Measurements from ENCODE around the gene PLEKHG7. TPM values are rescaled to one million over a fixed set of nuclear protein-coding genes. Genes with fewer than 3 reads are reported as not detected.
"Not testable (repeated sequence)": the region's sequence is repeated elsewhere in the genome, so short reads cannot be mapped to it uniquely, and the experiment has no call there.

The PLEKHG7 gene
- total and polyA plus RNA-seq, 2 of the 8 experiments (the other 6 are each of a cell fraction or from before 2014, with no cell fraction given) = not detected

DNA sequence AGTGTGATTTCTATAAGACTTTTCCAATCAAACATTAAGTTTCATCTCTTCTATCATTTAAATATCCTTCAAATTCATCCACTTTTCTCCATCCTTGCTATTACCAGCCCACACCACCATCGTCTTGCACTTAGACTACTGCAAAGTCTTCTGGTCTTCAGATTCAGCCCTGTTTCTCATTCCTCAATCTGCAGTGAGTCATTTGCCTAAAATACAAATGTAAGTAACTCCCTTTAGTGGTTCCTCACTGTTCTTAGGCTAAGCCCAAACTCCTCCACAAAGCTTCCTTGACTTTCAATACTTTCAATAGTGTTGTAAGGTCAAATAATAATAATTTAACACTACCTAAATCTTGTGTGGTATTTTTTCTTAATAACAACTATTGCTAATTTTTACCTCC is 83.3 kb downstream of the PLEKHG7 start:
- no peaks in the 10 kb centered on the region for H3K23me2 ChIP-seq (ENCODE audit: low read depth, low read length)
- no peak overlapping the region for H3K27ac ChIP-seq (ENCODE audit: low read depth, low read length)
- H4K8ac ChIP-seq (ENCODE audit: extremely low read depth, insufficient read depth, low read length) = no peak overlapping the region
- no peak overlapping the region for H4K5ac ChIP-seq (ENCODE audit: insufficient read length, low read depth, low read length)
- no peak overlapping the region for H3K18ac ChIP-seq (ENCODE audit: extremely low read depth, low read length)
- no peaks in the 10 kb centered on the region for H3K79me1 ChIP-seq (ENCODE audit: low read depth, low read length)
- H2BK20ac ChIP-seq (ENCODE audit: low read length) = no peak overlapping the region
- H3K23ac ChIP-seq (ENCODE audit: insufficient read length) = no peak overlapping the region
- H2BK5ac ChIP-seq (ENCODE audit: low read depth, low read length) = no peak overlapping the region
- no peaks in the 10 kb centered on the region for H3K27me3 ChIP-seq (replicated peaks in 1 of 4; ENCODE audit: control insufficient read depth in 3 of 4, extremely low read depth in 1 of 4, insufficient read depth in 3 of 4, low read length in 3 of 4)
- H3K56ac ChIP-seq (replicated peaks; ENCODE audit: insufficient read length, low read depth, low read length) = no peak overlapping the region
- H3K9me3 ChIP-seq (ENCODE audit: insufficient read depth in 2 of 2, low read depth in 1 of 2, low read length in 1 of 2) = no peaks in the 10 kb centered on the region
- no peaks in the 10 kb centered on the region for H3K79me2 ChIP-seq (ENCODE audit: control insufficient read depth in 1 of 2, insufficient read depth in 2 of 2, low read length in 2 of 2)
- H2AK5ac ChIP-seq (ENCODE audit: low read depth, low read length) = no peak overlapping the region
- no peaks in the 10 kb centered on the region for H3K4me1 ChIP-seq (replicated peaks in 1 of 4; ENCODE audit: control insufficient read depth in 3 of 4, insufficient read depth in 4 of 4, low read length in 3 of 4)
- no peak overlapping the region for H3K9ac ChIP-seq (replicated peaks in 1 of 4; ENCODE audit: extremely low read depth in 1 of 4, low read depth in 3 of 4, low read length in 3 of 4)
- H2BK15ac ChIP-seq (ENCODE audit: low read length) = no peak overlapping the region
- POLR2A ChIA-PET (ENCODE audit: partially characterized antibody) = no interaction called here
- DNase-seq (ENCODE audit: low read depth in 1 of 2, low spot score in 2 of 2) (no peak), FAIRE-seq (no peak)
- H3K14ac ChIP-seq (ENCODE audit: insufficient read length) = no peak overlapping the region
- H2BK120ac ChIP-seq (replicated peaks; ENCODE audit: low read depth, low read length) = no peak overlapping the region
- H3K36me3 ChIP-seq (ENCODE audit: control insufficient read depth in 2 of 4, insufficient read depth in 4 of 4, low read length in 3 of 4) = no peaks in the 10 kb centered on the region; a peak in 1 of 8 replicates
- H4K20me1 ChIP-seq (replicated peaks in 1 of 2; ENCODE audit: control insufficient read depth in 1 of 2, insufficient read depth in 2 of 2, low read length in 2 of 2) = no peaks in the 10 kb centered on the region
- CTCF ChIA-PET (ENCODE audit: partially characterized antibody) = interaction anchor here (0.6 to 2.0 kb wide), 16 partner anchors 9 to 612 kb away, joined by 3 to 13 read pairs (median 4); partner anchors contain the start of gene EEA1
- WGBS, 2 experiments (ENCODE audit: extremely low coverage in 1 of 2, insufficient coverage in 1 of 2, insufficient read length in 1 of 2, insufficient replicate concordance in 2 of 2, low coverage in 1 of 2, low lambda C conversion rate in 2 of 2, missing lambda C conversion rate in 1 of 2) = 93% methylated on average over 1 of the region's 1 CpG; no CpG with 5 or more reads in 1 of the 2 experiments
- TF ChIP-seq TAF1 (IDR thresholded peaks at IDR 0.05; ENCODE audit: low read depth, low read length) (no peak), JUND (IDR thresholded peaks at IDR 0.05; ENCODE audit: low read length) (no peak), BACH1 (IDR thresholded peaks at IDR 0.05; ENCODE audit: low read length) (no peak)
- no peak overlapping the region for H2AFZ ChIP-seq (ENCODE audit: low read length)
- H3K4ac ChIP-seq (replicated peaks; ENCODE audit: insufficient read length, low read depth, low read length) = no peak overlapping the region
- H2BK12ac ChIP-seq (ENCODE audit: low read depth, low read length) = no peak overlapping the region
- H4K91ac ChIP-seq (replicated peaks; ENCODE audit: insufficient read length, low read length) = no peak overlapping the region
- H3K4me2 ChIP-seq (ENCODE audit: insufficient read depth in 1 of 2, low read depth in 2 of 2, low read length in 2 of 2) = no peak overlapping the region
- H3K4me3 ChIP-seq (ENCODE audit: extremely low read depth in 1 of 4, insufficient read depth in 2 of 4, low read depth in 3 of 4, low read length in 4 of 4) = no peak overlapping the region

DNA sequence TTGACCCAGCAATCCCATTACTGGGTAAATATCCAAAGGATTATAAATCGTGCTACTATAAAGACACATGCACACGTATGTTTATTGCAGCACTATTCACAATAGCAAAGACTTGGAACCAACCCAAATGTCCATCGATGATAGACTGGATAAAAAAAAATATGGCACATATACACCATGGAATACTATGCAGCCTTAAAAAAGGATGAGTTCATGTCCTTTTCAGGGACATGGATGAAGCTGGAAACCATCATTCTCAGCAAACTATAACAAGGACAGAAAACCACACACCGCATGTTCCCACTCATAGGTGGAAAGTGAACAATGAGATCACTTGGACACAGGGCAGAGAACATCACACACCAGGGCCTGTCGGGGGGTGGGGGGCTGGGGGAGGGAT is 91.6 kb downstream of the PLEKHG7 start:
- FAIRE-seq; H3K27ac ChIP-seq (ENCODE audit: low read depth, low read length); H3K9ac ChIP-seq (replicated peaks in 1 of 4; ENCODE audit: extremely low read depth in 1 of 4, low read depth in 3 of 4, low read length in 3 of 4); H2AK5ac ChIP-seq (ENCODE audit: low read depth, low read length); H3K4ac ChIP-seq (replicated peaks; ENCODE audit: insufficient read length, low read depth, low read length); CTCF ChIA-PET (ENCODE audit: partially characterized antibody); H3K23me2 ChIP-seq (ENCODE audit: low read depth, low read length); POLR2A ChIA-PET (ENCODE audit: partially characterized antibody); H3K56ac ChIP-seq (replicated peaks; ENCODE audit: insufficient read length, low read depth, low read length); H4K8ac ChIP-seq (ENCODE audit: extremely low read depth, insufficient read depth, low read length); H2BK15ac ChIP-seq (ENCODE audit: low read length); H3K27me3 ChIP-seq (replicated peaks in 1 of 4; ENCODE audit: control insufficient read depth in 3 of 4, extremely low read depth in 1 of 4, insufficient read depth in 3 of 4, low read length in 3 of 4); H2BK20ac ChIP-seq (ENCODE audit: low read length); H3K36me3 ChIP-seq (ENCODE audit: control insufficient read depth in 2 of 4, insufficient read depth in 4 of 4, low read length in 3 of 4); H3K14ac ChIP-seq (ENCODE audit: insufficient read length); H3K4me3 ChIP-seq (ENCODE audit: extremely low read depth in 1 of 4, insufficient read depth in 2 of 4, low read depth in 3 of 4, low read length in 4 of 4); H2BK12ac ChIP-seq (ENCODE audit: low read depth, low read length); H3K9me3 ChIP-seq (ENCODE audit: insufficient read depth in 2 of 2, low read depth in 1 of 2, low read length in 1 of 2); H4K20me1 ChIP-seq (replicated peaks in 1 of 2; ENCODE audit: control insufficient read depth in 1 of 2, insufficient read depth in 2 of 2, low read length in 2 of 2); H3K18ac ChIP-seq (ENCODE audit: extremely low read depth, low read length); H3K23ac ChIP-seq (ENCODE audit: insufficient read length); DNase-seq (ENCODE audit: low read depth in 1 of 2, low spot score in 2 of 2); H3K4me1 ChIP-seq (replicated peaks in 1 of 4; ENCODE audit: control insufficient read depth in 3 of 4, insufficient read depth in 4 of 4, low read length in 3 of 4); H3K79me2 ChIP-seq (ENCODE audit: control insufficient read depth in 1 of 2, insufficient read depth in 2 of 2, low read length in 2 of 2); H2BK5ac ChIP-seq (ENCODE audit: low read depth, low read length); H3K79me1 ChIP-seq (ENCODE audit: low read depth, low read length); H2BK120ac ChIP-seq (replicated peaks; ENCODE audit: low read depth, low read length); H2AFZ ChIP-seq (ENCODE audit: low read length); H4K5ac ChIP-seq (ENCODE audit: insufficient read length, low read depth, low read length); H3K4me2 ChIP-seq (ENCODE audit: insufficient read depth in 1 of 2, low read depth in 2 of 2, low read length in 2 of 2); H4K91ac ChIP-seq (replicated peaks; ENCODE audit: insufficient read length, low read length): not testable (repeated sequence)
- 91% methylated on average over 5 of the region's 5 CpGs; no CpG with 5 or more reads in 1 of the 2 experiments for WGBS, 2 experiments (ENCODE audit: extremely low coverage in 1 of 2, insufficient coverage in 1 of 2, insufficient read length in 1 of 2, insufficient replicate concordance in 2 of 2, low coverage in 1 of 2, low lambda C conversion rate in 2 of 2, missing lambda C conversion rate in 1 of 2)

Data from H1 (cell line).